ENCODE results near the gene CALHM6.

DNA sequence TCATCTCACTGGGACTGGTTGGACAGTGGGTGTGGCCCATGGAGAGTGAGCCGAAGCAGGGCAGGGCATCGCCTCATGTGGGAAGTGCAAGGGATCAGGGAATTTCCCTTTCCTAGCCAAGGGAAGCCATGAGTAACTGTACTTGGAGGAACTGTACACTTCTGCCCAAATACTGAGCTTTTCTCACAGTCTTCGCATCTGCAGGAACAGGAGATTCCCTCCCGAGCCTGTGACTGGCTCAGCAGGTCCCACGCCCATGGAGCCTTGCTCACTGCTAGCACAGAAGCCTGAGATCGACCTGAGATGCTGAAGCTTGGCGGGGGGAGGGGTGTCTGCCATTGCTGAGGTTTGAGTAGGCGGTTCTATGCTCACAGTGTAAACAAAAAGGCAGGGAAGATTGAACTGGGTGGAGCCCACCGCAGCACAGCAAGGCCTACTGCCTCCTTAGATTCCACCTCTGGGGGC is 39.8 kb downstream of the CALHM6 start:
- TF ChIP-seq, protein P1, sequence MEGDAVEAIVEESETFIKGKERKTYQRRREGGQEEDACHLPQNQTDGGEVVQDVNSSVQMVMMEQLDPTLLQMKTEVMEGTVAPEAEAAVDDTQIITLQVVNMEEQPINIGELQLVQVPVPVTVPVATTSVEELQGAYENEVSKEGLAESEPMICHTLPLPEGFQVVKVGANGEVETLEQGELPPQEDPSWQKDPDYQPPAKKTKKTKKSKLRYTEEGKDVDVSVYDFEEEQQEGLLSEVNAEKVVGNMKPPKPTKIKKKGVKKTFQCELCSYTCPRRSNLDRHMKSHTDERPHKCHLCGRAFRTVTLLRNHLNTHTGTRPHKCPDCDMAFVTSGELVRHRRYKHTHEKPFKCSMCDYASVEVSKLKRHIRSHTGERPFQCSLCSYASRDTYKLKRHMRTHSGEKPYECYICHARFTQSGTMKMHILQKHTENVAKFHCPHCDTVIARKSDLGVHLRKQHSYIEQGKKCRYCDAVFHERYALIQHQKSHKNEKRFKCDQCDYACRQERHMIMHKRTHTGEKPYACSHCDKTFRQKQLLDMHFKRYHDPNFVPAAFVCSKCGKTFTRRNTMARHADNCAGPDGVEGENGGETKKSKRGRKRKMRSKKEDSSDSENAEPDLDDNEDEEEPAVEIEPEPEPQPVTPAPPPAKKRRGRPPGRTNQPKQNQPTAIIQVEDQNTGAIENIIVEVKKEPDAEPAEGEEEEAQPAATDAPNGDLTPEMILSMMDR (IDR thresholded peaks at IDR 0.05), result no peak
- TF ChIP-seq POLR2AphosphoS5 (IDR thresholded peaks at IDR 0.05), result no peak
- no peak for TF ChIP-seq POLR2A (IDR thresholded peaks at IDR 0.05; ENCODE audit: low read depth)
- TF ChIP-seq EP300 (IDR thresholded peaks at IDR 0.05), result no peak
